Activated effector memory CD4-positive, alpha-beta T cell treated with Interleukin-2 at 50 U/mL for 16 hours (primary cell): ENCODE results near the gene FABP2.
"Not testable (repeated sequence)": the region's sequence is repeated elsewhere in the genome, so short reads cannot be mapped to it uniquely, and the experiment has no call there.

ENCODE experiments used
- DNase-seq: peaks from one replicate; pipeline ENCODE4 v3.0.0-alpha.2; 2020

The FABP2 gene

DNA sequence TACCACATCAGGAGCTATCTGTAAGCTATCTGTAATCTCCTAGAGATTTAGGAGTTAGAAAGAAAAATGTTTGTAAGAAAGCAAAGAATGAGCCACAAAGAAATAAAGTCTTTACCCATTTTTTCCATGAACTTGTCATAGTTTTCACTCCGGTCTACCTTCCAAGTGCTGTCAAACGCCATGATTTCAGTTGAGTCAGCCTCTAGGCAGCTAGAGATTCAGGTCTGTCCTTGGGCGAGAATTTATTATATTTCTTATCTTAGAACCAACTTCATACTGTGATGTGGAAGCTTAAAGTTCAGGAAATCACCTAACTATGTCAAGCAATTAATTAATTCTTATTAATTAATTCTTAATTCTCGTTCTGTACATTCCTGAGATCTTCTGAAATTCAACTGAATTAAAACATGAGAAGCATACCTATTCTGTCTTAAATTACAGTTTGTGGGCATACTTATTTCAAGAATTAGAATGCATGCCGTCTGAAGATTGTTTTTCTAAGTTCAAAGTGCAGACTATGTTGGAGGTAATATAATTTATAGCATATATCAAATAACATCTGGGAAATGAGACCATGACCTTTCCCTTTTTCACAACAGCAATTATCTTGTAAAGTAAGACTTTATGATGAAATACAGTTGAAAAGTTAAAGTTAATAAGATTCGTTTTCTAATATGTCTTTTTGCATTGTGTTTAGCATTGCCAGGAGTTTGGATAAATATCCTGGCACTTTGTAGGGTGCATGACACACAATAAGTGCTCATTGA, at the start of gene FABP2:
FABP2 (minus strand) TSS at position 218 of the 767 bp plus-strand sequence; CDS start at position 182, 36 bp downstream.
- DNase-seq: no peak

DNA sequence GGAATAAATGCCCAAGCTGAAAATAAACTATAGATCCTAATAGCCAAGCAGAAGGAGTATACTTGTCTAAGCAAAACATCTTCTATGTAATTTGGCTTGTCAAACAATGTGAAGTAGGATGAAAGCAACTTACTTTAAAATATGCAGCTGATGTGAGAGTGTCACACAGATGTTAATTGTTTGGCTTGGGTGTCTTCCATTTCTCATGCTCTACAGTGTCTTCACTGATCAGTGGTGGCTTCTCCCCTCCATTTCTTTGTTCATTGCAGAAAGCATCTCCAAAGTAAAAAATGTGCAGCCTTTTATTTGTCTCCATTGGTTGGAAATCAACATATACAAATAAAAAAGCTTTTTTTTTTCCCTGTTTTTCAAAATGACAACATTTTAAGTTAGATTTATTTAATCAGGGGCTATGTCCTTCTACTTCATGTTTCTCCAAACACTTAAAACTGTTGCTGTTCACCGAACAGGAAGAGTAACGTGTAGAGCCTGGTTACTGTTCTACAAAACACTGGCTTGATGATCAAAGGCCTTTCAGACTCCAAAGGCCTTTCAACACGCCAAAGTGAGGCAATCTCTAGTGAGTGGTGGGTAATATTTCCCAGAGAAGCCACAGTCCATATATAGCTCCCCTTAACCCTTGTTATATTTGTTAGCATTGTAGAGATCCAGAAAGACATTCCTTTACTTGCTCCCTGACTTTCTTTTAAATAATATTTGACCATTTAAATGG, 49.2 kb upstream of the FABP2 start:
- not testable (repeated sequence) for DNase-seq

DNA sequence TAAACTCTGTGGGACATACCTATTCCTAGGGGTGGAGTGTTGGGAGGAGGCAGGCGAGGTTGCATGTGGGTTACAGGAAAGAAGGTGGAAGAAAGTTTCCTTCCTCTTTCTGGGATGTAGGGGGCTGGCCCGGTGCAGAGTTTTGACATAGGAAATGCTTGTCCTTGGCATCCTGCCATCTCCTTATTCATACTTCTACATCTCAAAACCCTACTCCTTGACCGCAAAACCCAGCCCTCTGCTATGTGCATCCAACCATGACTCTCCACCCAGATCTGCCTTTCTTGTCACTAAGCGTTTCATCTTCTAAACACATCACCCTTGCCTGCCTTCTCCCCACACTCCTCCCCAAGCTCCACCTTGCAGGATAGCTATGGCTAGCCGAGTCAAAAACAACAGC, 48.5 kb upstream of the FABP2 start:
- peak; percentile 20 for DNase-seq

DNA sequence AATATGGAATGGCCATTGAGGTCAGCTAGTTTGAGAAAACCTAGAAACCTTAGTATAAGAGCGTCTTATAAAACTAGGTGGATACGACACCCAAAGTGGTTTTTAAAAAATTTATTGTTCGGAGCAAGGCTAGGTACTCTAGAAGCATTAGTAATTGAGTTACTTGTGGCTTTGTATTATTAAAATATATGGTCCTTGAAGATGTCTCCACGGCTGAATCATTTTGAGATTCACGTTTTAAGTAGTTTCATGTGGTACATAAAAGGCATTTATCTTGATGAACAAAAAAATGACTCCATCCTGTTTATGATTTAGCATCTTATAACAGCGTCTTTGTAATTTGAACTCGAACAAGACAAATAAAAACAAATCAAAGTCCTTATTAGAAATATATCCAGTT, 44.9 kb upstream of the FABP2 start:
- not testable (repeated sequence) for DNase-seq

DNA sequence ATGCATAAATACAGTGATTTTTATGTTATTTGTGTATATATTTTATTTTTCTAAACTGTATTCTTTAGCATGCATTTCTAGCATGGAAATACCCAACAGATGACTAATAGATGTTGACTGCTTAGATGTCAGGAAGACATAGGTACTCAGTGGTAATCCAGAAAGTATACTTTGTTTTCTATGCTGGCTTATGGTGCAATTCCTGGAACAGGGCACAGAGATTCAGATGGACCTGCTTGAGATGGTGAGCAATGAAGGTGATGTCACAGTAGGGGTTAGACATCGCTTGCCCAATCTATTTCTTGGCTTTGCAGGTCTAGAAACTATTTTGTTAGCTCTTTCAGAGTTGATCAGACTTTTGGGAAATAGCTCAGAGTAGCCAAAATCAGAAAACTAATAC, 42.3 kb upstream of the FABP2 start:
- not testable (repeated sequence) for DNase-seq

DNA sequence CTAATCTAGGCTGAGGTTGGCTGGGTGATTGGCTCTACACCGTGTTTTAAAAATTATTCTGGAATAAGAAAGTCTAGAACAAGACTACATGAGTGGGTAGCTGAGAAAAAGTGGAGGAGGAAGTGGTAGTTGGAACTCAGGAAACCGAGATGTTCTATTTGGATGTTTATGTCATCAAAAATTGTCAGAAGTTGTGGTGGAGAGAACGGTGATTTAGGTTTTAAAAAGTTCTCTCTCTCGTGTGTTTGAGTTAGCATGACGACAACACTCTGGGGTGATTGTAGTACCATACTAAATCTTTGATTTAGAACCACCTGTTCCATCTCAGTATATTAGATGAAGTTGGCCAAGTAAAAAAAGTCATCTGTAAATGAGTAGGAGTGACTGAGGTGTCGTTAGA, 41.4 kb upstream of the FABP2 start:
- DNase-seq: not testable (repeated sequence)

DNA sequence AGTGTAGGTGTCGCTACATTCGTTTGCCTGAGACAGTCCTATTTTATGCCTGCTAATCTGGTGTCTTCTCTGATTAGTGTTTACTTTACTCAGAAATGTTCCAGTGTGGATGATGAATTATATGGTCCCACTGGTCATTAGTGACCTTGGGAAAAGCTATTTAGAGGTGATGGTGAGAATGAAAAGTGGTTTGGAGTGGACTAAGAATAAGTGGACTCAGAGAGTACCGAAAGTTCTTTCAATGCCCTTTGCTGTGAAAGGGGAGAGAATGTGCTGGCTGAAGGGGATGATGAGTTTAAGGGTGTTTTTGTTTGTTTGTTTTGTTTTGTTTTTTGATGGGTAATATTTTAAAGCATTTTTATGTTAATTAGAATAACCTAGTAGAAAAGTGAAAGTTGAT, 40.5 kb upstream of the FABP2 start:
- DNase-seq: not testable (repeated sequence)

DNA sequence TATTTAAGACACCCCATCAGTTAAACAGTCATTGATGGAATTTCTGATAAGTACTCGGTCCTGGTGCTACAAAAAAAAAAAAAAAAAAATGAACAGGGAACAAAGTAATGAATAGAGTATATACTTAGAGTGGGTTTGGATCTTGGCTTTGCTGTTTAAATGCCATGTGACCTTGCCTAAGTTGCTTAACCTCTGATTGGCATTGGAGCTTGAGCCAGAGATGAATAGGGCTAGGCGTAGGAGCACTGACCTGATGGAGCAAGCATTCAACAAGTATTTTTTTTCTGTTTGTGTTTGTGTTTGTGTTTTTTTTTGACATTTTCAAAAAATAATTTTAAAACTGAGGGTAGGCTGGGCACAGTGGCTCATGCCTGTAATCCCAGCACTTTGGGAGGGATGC, 37.9 kb upstream of the FABP2 start:
- not testable (repeated sequence) for DNase-seq

DNA sequence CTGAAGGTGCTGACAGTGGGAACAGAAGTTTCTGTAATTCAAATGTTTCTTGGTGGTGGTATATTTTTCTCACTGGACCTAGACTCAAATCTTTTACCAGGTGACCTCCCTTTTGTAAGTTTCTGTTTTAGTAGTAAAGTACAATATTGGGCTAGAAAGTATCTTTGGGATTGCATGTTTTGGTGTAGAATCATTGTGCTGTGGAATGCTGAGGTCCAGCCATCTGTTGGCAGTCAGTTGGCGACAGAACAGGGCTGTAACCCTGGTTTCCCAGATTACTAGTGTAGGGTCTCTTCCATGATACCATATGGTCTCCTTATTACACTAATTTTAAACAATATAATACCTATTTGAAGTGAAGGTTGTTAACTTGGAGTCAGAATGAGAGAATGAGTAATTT, 34.9 kb upstream of the FABP2 start:
- DNase-seq: not testable (repeated sequence)

DNA sequence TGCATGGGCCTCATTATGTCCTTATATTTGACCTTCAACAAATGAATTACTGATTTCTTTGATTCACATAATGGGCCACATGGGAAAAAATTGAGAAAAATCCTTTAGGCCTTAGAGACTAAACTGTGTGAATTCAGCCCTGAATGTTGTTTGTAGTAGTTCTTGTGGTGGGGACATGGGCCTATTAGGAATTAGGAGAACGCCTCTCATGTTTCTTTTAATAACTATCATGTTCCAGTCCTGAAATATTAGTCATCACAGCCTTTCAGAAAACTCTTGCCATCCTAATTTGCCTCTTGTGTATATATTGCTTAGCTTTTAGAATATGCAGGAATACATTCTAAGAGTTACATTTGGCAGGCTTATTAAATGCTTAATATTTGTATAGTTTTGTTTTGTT, 34.1 kb upstream of the FABP2 start:
- not testable (repeated sequence) for DNase-seq

DNA sequence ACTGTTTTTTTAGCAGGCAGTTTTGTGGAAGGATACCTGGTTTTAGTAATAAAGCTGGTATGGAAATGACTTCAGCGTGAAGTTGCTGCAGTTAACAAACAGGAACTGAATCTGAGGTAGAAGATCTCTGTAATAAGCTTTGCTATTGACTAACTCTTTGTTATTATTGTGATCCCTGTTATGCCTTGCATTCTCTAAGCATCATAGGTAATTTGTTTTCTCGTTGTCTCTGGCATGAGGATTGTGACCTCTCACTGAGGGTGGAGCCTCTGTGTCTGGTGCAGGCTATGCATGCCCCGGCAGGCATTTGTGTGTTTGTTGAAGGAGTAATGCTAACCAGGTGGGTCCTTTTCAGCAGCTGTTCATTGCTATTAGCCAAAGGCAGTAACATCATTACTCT, 31.4 kb upstream of the FABP2 start:
- not testable (repeated sequence) for DNase-seq

DNA sequence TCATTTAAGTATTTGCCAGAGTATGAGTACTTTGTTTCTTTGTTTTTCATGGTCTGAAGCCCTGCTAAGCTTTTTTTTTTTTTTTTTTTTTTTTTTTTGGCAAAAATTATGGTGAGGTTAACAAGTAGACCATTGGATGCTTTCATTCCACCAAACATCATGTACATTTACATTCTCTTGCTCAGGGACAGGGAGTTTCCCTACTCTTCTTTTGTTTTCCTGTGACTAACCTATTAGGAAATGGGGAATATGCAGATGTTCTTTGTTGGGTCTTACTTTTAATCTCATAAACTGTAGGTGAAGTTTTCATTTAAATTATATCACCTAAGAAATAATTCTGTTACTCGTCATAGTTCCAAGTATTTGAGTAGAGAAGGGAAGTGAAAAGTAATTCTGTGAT, 26.2 kb upstream of the FABP2 start:
- DNase-seq: not testable (repeated sequence)

DNA sequence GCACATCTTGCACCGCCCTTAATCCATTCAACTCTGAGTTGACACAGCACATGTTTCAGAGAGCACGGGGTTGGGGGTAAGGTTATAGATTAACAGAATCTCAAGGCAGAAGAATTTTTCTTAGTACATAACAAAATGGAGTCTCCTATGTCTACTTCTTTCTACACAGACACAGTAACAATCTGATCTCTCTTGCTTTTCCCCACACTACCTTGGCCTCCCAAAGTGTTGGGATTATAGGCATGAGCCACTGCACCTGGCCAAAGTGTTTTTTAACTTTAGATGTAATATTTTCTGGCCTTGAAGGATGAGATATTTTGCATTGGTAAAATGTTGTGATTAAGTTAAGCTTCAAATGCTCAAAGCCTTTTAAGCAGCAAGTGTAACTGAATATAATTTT, 21.4 kb upstream of the FABP2 start:
- DNase-seq: not testable (repeated sequence)

DNA sequence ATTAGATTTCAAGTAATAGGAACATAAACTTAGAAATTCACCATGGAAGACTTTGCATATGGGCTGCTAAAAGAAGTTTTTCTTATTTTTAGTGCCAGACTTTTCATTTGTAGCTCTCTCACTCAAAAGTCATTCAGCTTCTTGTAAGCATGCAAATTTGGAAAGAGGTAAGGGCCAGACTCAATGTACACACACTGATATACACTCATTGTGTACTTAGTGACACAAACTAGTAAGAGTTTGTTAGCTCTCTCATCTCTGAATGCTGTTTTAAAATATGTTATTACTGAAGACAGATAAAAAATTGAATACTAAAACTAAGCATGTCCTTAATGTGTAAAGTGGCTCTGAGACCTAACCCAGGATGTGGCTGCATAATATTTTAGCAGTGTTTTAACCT, 18.0 kb upstream of the FABP2 start:
- not testable (repeated sequence) for DNase-seq

DNA sequence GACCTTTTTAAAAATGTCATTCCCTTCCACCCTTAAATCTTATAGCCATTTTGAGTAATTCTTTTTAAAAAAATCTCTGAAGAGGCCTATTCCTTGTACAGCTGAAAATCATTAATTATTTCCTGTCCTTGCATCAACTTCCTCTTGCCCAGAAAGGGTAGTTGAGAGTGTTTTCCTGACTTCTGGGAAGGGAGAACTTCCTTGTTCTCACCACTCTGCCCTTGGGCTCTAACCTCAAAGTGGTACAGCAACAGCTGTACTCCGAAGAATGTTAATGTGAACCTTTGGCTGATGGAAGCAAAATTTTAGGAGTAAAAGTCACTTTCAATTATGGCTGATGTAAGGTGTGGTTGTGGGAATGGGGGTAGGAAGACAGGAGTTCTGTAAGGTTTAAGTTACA, 15.1 kb upstream of the FABP2 start:
- DNase-seq: no peak

DNA sequence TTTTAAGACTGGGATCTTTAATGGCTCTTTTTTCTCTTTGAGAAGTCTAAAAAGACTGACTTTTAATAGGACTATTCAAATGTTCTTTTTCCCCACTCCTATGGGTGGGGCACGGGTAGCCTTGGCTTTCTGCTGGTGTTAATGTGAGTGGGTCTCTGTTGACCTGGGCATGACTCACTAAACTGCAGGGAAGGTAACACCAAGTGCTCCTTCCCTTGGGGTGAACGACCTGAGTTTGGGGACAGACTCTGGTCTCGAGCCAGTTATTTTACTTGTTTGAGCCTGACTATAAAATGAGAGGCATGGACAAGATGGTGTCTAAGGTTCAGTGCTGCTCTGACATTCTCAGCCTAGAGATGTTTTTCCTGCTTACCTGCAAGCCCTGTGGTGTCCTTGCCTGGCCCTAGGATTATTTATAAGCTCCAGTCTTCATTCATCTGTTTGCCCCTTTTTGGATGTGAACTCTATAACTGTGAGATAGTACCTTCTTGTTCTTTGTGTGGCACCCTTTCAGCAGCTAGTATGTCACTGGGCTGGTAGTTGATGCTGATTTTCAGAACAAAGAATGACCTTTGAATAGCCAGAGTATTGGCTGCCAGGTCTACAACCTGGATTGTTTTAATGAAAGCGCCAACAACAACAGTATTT, 14.5 kb upstream of the FABP2 start:
- DNase-seq: not testable (repeated sequence)

DNA sequence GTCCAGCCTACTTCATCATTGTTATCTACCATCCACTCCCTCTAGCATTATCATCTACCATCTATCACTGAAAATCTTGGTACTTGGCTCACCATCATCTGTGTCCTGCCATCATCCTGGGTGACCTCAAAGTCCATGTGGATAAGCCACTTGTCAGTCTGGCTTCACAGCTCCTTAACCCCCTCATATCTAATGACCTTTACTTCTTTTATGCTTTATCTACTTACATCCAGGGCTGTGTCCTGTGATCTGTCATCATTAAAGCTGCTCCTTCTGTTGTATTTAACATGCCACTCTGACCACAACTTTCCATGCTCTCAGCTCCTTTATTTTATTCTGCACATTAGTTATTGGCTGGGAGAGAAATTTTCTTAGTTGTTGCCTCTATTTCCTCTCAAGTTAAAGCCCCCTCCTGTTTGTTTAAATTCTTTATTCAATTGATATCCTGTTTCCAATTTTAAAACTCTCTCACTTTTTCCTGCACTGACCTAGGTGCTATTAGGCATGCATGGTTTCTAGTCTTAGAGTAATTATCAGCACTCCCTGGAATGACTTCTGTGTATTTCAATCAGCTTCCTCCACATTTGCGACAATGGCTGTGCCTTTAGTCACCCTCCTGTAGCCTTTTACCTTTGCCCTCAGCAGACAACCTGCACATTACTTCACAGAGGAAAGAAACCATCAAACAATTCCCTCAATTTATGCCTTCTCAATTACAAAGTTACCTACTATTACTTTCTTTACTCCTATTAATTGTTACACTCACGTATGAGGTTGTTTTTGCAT, 8.1 kb upstream of the FABP2 start:
- DNase-seq: no peak

DNA sequence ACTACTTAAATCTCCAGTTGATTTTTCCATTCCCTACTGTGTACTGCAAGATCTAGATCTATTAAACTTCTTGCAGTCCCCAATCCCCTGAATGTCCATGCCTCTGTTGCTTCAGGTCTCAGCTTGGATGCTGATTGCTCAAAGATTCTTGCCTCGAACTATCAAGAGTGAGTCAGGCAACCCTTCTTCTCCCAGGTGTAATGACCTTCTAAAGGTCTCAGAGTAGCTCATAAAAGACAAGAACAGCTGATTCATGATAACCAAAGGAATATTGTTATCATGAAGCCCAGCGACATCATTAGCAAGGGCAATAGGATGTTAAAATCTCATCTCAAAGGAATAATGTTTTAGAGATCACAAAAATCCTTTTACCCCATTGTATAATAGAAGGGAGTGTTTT, 6.8 kb upstream of the FABP2 start:
- DNase-seq: no peak

DNA sequence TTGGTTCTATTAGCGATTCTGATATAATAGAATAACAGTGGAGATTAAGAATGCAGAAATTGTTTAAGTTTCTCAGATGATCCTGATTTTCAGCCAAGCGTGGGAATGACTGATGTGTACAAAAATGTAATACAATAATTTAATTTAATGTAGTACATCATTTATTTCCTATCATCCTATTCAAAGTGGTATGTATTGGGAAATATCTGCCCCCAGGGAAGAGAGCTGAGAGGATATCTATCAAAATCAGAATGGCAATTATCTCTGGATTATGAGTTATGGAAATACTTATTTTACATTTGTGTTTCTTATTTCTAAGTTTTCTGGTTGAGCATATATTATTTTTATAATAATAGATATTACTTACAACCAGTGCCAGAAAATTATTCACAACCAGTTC, 3.9 kb downstream of the FABP2 start:
- no peak for DNase-seq

DNA sequence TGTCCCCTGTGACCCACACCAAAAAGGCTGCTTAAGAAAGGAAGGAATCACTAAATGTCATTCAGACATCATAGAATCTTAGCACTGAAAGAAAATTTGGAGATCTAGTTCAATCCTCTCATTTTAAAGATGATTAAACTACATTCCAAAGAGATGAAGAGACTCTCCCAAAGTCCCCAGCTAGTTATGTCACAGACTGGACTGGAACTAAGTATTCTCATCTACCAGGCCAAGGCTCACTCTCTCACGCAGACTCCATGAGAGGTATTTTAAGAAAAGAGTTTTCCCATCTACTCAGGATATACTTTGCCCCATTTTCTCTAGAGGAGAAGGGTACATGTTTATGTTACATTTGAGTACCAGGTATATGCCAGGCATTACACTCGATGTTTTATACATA, 6.9 kb downstream of the FABP2 start:
- no peak for DNase-seq

DNA sequence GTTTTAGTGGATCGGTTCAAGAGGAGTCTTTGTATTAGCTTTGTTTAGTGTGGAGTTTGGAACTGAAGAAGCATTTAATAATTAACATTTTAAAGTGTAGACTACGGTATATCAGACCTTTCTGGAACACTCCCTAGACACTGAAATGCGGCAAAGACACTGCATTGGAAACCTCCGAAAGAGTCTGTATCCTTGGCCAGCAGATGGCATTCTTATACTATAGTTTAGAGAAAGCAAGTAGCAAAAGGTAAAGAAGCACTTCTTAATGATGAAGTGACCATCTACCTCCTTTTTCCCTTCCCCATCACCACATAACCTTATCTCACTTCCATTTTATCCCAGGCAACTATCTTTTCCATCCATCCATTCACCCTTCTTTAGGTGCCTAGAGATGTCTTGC, 7.6 kb downstream of the FABP2 start:
- DNase-seq: no peak

DNA sequence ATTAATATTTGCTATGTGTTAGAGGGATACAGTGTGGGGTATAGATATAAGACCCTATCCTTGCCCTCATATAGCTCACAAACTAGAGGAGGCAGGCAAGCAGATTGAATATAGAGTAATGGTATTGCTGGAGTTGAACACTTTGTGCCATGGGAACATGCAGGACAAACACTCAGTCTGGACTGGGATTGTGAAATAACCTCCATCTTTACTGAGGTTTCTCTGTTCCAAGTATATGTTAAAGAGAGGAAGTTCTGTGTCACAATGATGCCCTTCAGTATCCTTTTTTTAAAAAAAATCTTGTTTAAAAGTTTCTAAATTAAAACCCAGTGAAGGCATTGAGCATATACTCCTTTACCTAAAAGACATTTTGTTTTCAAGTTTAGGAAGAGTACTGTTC, 8.7 kb downstream of the FABP2 start:
- DNase-seq: no peak

DNA sequence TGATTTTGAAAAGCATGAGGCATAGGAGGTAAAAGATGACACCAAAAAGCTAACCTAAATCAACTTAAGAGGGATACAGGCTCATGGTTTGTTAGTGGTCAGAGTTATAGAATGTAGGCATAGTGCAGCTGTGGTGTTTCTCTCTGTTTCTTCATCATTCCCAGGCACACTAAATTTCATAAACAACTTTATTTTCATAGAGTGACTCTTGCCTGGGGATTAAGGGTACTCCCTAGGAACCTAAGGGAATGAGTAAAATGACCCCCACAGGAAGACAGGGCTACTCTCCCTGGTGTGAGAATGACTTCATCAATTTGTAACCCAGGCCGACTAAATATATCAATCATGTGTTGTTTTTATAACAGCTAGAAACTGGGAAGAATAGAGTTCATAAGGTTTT, 11.1 kb downstream of the FABP2 start:
- DNase-seq: no peak
